SH-SY5Y (cell line): ENCODE results near the gene BTRC.

Experiments
- GATA2 ChIP-seq: IDR thresholded peaks from 2 replicates; pipeline ENCODE4 v1.6.1; 2011; ENCODE audit warnings: mild to moderate bottlenecking, low read depth, low read length
- GATA3 ChIP-seq: IDR thresholded peaks from 2 replicates; pipeline ENCODE4 v1.6.1; 2011; ENCODE audit warnings: low read depth, mild to moderate bottlenecking, low read length, moderate library complexity

DNA sequence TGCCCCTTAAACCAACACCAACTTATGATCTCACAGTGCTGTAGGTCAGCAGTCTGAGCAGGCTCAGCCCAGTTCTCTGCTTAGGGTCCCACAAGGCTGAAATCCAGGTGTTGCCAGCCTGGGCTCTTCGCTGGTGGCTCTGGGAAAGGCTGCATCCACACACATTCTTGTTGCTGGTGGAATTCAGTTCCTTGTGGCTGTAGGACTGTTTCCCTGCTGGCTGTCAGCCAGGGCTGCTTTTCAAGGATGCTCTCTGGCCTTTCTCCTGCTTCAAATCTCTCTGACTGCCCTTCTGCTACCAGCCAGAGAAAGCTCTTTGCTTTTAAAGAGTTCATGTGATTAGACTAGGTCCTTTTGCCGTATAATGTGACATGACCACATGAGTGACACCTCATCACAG lies 218.8 kb downstream of the BTRC start:
- TF ChIP-seq GATA2 (no peak), GATA3 (no peak)
